HG02852 (cell line): ENCODE measurements around the gene NKAIN2.
"Not testable (repeated sequence)": the region's sequence is repeated elsewhere in the genome, so short reads cannot be mapped to it uniquely, and the experiment has no call there.

ENCODE experiments used
- ATAC-seq: cut with Tn5 transposase; IDR thresholded peaks from one replicate; pipeline ENCODE4 v1.9.1; 2021; ENCODE audit warnings: mild to moderate bottlenecking, moderate library complexity; ENCODE audit not compliant: unreplicated experiment

Gene NKAIN2

GRCh38 chr6:124400261-124400999 lies 596.8 kb downstream of the NKAIN2 start:
- ATAC-seq = no peak

DNA sequence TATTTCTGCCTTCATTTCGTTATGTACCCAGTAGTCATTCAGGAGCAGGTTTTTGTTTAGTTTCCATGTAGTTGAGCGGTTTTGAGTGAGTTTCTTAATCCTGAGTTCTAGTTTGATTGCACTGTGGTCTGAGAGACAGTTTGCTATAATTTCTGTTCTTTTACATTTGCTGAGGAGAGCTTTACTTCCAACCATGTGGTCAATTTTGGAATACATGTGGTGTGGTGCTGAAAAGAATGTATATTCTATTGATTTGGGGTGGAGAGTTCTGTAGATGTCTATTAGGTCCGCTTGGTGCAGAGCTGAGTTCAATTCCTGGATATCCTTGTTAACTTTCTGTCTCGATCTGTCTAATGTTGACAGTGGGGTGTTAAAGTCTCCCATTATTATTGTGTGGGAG lies 606.8 kb downstream of the NKAIN2 start:
- not testable (repeated sequence) for ATAC-seq

DNA sequence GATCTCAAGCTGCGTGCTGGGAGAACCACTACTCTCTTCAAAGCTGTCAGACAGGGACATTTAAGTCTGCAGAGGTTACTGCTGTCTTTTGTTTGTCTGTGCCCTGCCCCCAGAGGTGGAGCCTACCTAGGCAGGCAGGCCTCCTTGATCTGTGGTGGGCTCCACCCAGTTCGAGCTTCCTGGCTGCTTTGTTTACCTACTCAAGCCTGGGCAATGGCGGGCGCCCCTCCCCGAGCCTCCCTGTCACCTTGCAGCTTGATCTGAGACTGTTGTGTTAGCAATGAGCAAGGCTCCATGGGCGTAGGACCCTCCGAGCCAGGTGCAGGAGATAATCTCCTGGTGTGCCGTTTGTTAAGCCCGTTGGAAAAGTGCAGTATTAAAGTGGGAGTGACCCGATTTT lies 609.0 kb downstream of the NKAIN2 start:
- not testable (repeated sequence) for ATAC-seq

- no peak for ATAC-seq
Measured at GRCh38 chr6:124420116-124420840, 616.6 kb downstream of the NKAIN2 start.

DNA sequence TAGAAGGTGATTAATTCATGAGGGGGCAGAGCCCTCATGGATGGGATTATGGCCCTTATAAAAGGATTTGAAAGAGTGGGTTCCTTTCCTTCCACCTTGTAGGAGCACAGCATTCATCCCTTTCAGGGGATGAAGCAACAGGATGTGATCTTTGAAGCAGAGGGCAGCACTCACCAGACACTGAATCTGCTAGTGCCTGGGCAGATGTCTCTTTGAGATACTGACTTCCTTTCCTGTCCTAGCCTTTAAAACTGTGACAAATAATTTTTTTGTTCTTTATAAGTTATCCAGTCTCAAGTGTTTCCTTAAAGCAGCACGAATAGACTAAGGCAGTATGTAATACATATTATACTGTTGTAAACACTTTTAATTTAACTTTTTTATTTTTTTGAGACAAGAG lies 620.0 kb downstream of the NKAIN2 start:
- no peak for ATAC-seq

GRCh38 chr6:124430740-124431318 lies 627.2 kb downstream of the NKAIN2 start:
- ATAC-seq = no peak

DNA sequence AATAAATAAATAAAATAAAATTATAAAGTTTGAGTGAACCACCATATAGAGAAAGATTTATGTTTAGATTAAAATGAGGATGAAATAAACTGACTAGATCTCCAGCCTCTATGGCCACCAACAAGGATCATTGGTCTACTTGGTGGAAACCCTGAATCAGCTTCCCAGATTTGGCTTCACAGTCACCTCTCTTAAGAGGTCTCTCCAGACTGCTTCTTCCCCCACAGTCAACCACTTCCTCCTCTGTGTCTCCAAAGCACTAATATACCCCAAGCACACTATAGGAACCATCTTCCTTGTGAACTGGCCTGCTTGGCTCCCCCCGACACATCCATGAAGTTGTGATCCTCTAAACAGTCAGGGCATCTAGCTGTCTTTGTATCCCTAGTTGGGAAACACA lies 629.0 kb downstream of the NKAIN2 start:
- no peak for ATAC-seq

- no peak for ATAC-seq
Measured at GRCh38 chr6:124433387-124434160, 629.9 kb downstream of the NKAIN2 start.

DNA sequence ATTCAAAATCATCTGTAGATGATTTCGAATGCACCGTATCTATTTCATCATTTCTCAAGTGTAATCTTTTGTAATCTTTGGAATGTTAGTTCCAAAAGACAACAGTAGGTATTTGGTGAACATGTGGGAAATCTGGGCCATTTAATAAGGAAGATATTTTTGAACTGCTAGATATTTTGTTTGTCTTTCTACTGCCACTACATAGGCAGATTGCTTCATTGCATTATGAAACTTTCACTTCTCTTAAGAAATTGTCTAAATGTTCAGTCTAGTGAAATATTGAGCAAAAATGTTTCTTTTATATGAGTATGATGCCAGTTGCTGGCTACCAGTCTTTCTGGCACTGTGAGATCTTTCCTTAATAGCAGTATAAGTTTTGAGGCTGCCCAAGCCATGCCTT lies 630.8 kb downstream of the NKAIN2 start:
- no peak for ATAC-seq

- peak; percentile 67 for ATAC-seq
Measured at GRCh38 chr6:124436803-124437202, 633.1 kb downstream of the NKAIN2 start.

- no peak for ATAC-seq
Measured at GRCh38 chr6:124438546-124439065, 634.9 kb downstream of the NKAIN2 start.

DNA sequence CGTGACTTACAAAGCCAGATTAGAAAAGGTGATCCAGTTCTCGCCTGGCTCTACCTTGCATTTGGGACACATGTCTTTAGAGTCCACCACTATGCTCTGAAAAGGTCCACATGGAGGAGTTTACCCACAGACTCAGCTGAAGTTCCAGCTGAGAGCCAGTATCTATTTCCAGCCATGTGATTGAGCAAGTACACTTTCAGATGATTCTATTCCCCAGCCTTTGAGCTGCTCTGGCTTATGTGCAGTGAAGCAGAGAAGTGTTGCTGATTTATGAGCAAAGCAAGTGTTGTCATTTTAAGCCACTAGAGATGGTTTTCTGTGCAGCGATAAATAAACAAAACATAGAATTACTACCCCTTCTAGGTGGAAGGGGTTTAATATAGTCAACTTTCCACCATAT lies 637.8 kb downstream of the NKAIN2 start:
- ATAC-seq = no peak

DNA sequence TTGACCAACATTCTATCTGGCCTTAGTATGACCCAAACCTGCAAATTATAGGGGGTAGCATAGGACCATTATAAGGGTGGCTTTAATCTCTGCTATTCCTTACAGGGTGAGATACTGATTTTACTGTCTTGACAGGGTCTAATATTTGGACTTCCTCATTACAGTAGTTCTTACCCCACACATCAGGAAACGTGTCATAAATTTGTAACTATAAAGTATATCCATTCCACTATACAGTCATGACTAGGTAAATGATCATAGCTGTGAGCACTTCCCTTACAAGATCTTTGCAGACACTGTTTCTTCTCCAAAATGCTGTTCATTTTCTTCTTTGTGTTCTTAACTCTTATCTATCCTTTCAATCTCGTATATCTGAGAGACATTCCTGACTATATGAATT lies 639.9 kb downstream of the NKAIN2 start:
- no peak for ATAC-seq

- ATAC-seq = no peak
Measured at GRCh38 chr6:124445581-124445980, 641.9 kb downstream of the NKAIN2 start.

DNA sequence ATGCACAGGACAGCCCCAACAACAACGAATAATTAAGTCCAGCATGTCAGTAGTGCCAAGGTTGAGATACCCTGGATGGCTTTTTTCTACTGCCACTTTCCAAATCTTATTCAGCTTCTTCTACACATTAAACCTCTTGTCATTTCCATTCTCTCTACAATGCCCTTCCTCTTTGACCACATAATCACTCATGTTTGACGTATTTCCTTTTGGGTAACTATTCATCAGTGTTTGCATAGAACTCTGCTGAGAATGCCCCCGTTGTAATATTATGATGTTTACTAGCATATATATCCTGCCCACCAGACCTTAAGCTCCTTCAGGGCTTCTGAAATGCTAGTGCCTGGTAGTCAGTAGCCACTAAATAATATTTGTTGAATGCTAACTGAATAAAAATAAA lies 643.3 kb downstream of the NKAIN2 start:
- no peak for ATAC-seq

GRCh38 chr6:124459268-124459667 lies 655.6 kb downstream of the NKAIN2 start:
- no peak for ATAC-seq

- no peak for ATAC-seq
Measured at GRCh38 chr6:124462750-124463149, 659.1 kb downstream of the NKAIN2 start.

GRCh38 chr6:124463271-124463670 lies 659.6 kb downstream of the NKAIN2 start:
- no peak for ATAC-seq

DNA sequence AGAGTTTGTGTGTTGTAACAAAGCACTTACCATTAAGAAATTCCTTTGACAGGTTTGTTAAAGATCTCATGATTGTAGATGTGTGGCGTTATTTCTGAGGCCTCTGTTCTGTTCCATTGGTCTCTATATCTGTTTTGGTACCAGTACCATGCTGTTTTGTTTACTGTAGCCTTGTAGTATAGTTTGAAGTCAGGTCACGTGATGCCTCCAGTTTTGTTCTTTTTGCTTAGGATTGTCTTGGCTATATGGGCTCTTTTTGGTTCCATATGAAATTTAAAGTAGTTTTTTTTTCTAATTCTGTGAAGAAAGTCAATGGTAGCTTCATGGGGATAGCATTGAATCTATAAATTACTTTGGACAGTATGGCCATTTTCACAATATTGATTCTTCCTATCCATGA lies 660.9 kb downstream of the NKAIN2 start:
- not testable (repeated sequence) for ATAC-seq

DNA sequence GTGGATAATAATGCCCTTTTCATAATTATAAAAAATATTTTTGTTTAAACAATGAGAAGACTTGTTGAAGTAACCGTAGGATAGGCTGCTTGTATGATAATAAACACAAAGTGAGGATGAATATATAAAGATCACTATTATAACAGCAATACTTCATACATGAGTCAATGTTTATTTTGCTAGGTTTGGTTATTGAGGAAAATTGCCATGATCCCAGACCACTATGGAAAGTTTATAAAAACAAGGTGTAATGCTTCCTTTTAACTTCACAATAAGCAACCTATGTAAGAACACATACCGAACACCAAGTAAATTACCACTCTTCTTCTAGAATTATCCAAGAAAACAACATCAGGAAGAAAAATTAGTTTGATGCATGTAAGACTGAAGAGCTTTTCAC lies 663.3 kb downstream of the NKAIN2 start:
- ATAC-seq = no peak

- ATAC-seq = no peak
Measured at GRCh38 chr6:124467366-124467765, 663.7 kb downstream of the NKAIN2 start.
